Right cardiac atrium (tissue), 5 donors: ENCODE data around the gene MYO16. TPM values are rescaled to one million over a fixed set of nuclear protein-coding genes. Genes with fewer than 3 reads are reported as not detected.
A peak's percentile ranks its signal among the peaks of the same experiment; 100 is the strongest.

Experiments used
- ATAC-seq, 2 donors: fragments of 200-7000 bp; cut with Tn5 transposase; one replicate each; pipeline versions ENCODE4 v1.8.0 to v1.9.1; 2020; ENCODE audit warnings: moderate library complexity in 2 of 2, mild to moderate bottlenecking in 1 of 2
- DNase-seq, 3 donors: peaks; one replicate each; pipeline ENCODE4 v3.0.0-alpha.2; 2020
- H3K27ac ChIP-seq: one replicate; pipeline ENCODE4 v1.5.1; 2013; ENCODE audit warnings: mild to moderate bottlenecking, low read length, control low read depth, moderate library complexity
- H3K27me3 ChIP-seq: one replicate; pipeline ENCODE4 v1.6.1; 2013; ENCODE audit not compliant: control insufficient read depth, insufficient read depth
- H3K4me1 ChIP-seq: one replicate; pipeline ENCODE4 v1.6.1; 2013; ENCODE audit warnings: low read length; ENCODE audit not compliant: control insufficient read depth, insufficient read depth
- H3K4me3 ChIP-seq: one replicate; pipeline ENCODE4 v1.5.1; 2013; ENCODE audit warnings: low read length, control low read depth
- H3K9me3 ChIP-seq: one replicate; pipeline ENCODE4 v1.6.1; 2013; ENCODE audit warnings: low read length; ENCODE audit not compliant: control insufficient read depth
- WGBS: extraction: QIAGEN DNeasy Blood & Tissue Kit; methylation state at CpG from one replicate; pipeline ENCODE4 v1.1.7; 2013; 5-methylcytosine and 5-hydroxymethylcytosine counted together
- intact Hi-C, 4 donors: fragments of 100-400 bp; cut with DNase I; formaldehyde crosslinking; loops; one replicate each; pipeline versions ENCODE4 v1.11.0 to v1.14.0; 2022 to 2023
- polyA plus RNA-seq: library from polyadenylated mRNA; stranded (reverse); fragments of 200-250 nt; gene quantifications from one replicate; pipeline ENCODE4 v1.2.3, GENCODE V29; 2013
- total RNA-seq, 4 donors: library from RNA; stranded (reverse); fragmentation: NEBNext Ultra II Directional; extraction: Animal tissue kit (Norgen Biotek cat#: 25700); gene quantifications; one replicate each; pipeline ENCODE4 v1.2.1, GENCODE V29; 2021
- donor health status: healthy with polysubstance abuse.
- donor health status: DM: no; HTN: yes; CAD: no.
- donor health status: DM: no; HTN: no; CAD: no.
- donor health status: DM: no; HTN: yes; CAD: no; lungs with severe emphysema.
- donor health status: DM: yes; HTN: yes; CAD: no.

The MYO16 gene
- total and polyA plus RNA-seq, 5 donors: 0.82 to 5.9 (median 1.6) TPM

- H3K27ac ChIP-seq: no peak overlapping the region
- H3K27me3 ChIP-seq: no peaks in the 10 kb centered on the region
- DNase-seq: no peak
- intact Hi-C loops: no loop called here
- WGBS: 89% methylated on average over 7 of the region's 7 CpGs
- no peak for ATAC-seq
- no peaks in the 10 kb centered on the region for H3K9me3 ChIP-seq
- H3K4me3 ChIP-seq: no peak overlapping the region
- no peaks in the 10 kb centered on the region for H3K4me1 ChIP-seq
These were observed 314.4 kb downstream of the MYO16 start for GRCh38 chr13:108943842-108944241.

GRCh38 chr13:108944760-108945159 is 315.3 kb downstream of the MYO16 start:
- 86% methylated on average over 4 of the region's 4 CpGs for WGBS
- no peak overlapping the region for H3K4me3 ChIP-seq
- no peak overlapping the region for H3K27ac ChIP-seq
- intact Hi-C loops: no loop called here
- ATAC-seq: no peak
- DNase-seq: no peak
- no peaks in the 10 kb centered on the region for H3K27me3 ChIP-seq
- no peaks in the 10 kb centered on the region for H3K9me3 ChIP-seq
- no peaks in the 10 kb centered on the region for H3K4me1 ChIP-seq

GRCh38 chr13:108947551-108948030 is 318.2 kb downstream of the MYO16 start:
- Histone ChIP-seq H3K4me1 (no peaks in the 10 kb centered on the region), H3K4me3 (no peak overlapping the region), H3K27me3 (no peaks in the 10 kb centered on the region), H3K27ac (no peak overlapping the region), H3K9me3 (no peaks in the 10 kb centered on the region)
- intact Hi-C loops: no loop called here
- DNase-seq (peak in 2 of 3 donors; percentile 21 to 59), ATAC-seq (peak; percentile 42 to 66)
- WGBS: 52% methylated on average over 8 of the region's 8 CpGs

- DNase-seq: no peak
- no peak for ATAC-seq
- Histone ChIP-seq H3K4me3 (no peak overlapping the region), H3K27me3 (no peaks in the 10 kb centered on the region), H3K9me3 (no peaks in the 10 kb centered on the region), H3K27ac (no peak overlapping the region), H3K4me1 (no peaks in the 10 kb centered on the region)
- intact Hi-C loops: no loop called here
- WGBS: 84% methylated on average over 7 of the region's 7 CpGs
These were observed 318.9 kb downstream of the MYO16 start for GRCh38 chr13:108948251-108948671.

- whole genome bisulfite sequencing: 73% methylated on average over 8 of the region's 8 CpGs
- no peak for DNase-seq
- intact Hi-C loops: no loop called here
- Histone ChIP-seq H3K27ac (no peak overlapping the region), H3K27me3 (no peaks in the 10 kb centered on the region), H3K9me3 (no peaks in the 10 kb centered on the region), H3K4me3 (no peak overlapping the region), H3K4me1 (no peaks in the 10 kb centered on the region)
- ATAC-seq: no peak
These were observed 321.1 kb downstream of the MYO16 start for GRCh38 chr13:108950333-108951010.

- Histone ChIP-seq H3K4me1 (no peaks in the 10 kb centered on the region), H3K27me3 (no peaks in the 10 kb centered on the region), H3K27ac (no peak overlapping the region), H3K4me3 (no peak overlapping the region), H3K9me3 (no peaks in the 10 kb centered on the region)
- intact Hi-C loops: no loop called here
- ATAC-seq (no peak), DNase-seq (no peak)
- 92% methylated on average over 5 of the region's 5 CpGs for WGBS
These were observed 326.3 kb downstream of the MYO16 start for GRCh38 chr13:108955741-108956140.

- Histone ChIP-seq H3K4me3 (no peak overlapping the region), H3K4me1 (no peaks in the 10 kb centered on the region), H3K9me3 (no peaks in the 10 kb centered on the region), H3K27ac (no peak overlapping the region), H3K27me3 (no peaks in the 10 kb centered on the region)
- 58% methylated on average over 11 of the region's 11 CpGs for WGBS
- ATAC-seq (no peak), DNase-seq (no peak)
- intact Hi-C loops: no loop called here
These were observed 328.1 kb downstream of the MYO16 start for GRCh38 chr13:108957369-108958012.

GRCh38 chr13:108958013-108958376 is 328.6 kb downstream of the MYO16 start:
- H3K4me1 ChIP-seq: no peaks in the 10 kb centered on the region
- no peak overlapping the region for H3K27ac ChIP-seq
- H3K9me3 ChIP-seq: no peaks in the 10 kb centered on the region
- no peak for ATAC-seq
- no peak for DNase-seq
- intact Hi-C loops: no loop called here
- no peaks in the 10 kb centered on the region for H3K27me3 ChIP-seq
- H3K4me3 ChIP-seq: no peak overlapping the region

GRCh38 chr13:108959234-108959633 is 329.8 kb downstream of the MYO16 start:
- no peaks in the 10 kb centered on the region for H3K9me3 ChIP-seq
- ATAC-seq (peak; percentile 30 to 59), DNase-seq (no peak)
- no peak overlapping the region for H3K27ac ChIP-seq
- no peaks in the 10 kb centered on the region for H3K4me1 ChIP-seq
- intact Hi-C loops: no loop called here
- H3K4me3 ChIP-seq: no peak overlapping the region
- H3K27me3 ChIP-seq: no peaks in the 10 kb centered on the region

- ATAC-seq (no peak), DNase-seq (no peak)
- intact Hi-C loops: loop anchor here in 3 of 4 donors (10.0 kb wide), 2 partner anchors 825 to 1145 kb away; partner anchors contain the start of gene IRS2 (in 1 of the 3)
- Histone ChIP-seq H3K4me3 (no peak overlapping the region), H3K27ac (no peak overlapping the region), H3K27me3 (no peaks in the 10 kb centered on the region), H3K4me1 (no peaks in the 10 kb centered on the region), H3K9me3 (no peaks in the 10 kb centered on the region)
- 93% methylated on average over 6 of the region's 6 CpGs for WGBS
These were observed 330.6 kb downstream of the MYO16 start for GRCh38 chr13:108960006-108960405.

- H3K27me3 ChIP-seq: no peaks in the 10 kb centered on the region
- no peak overlapping the region for H3K4me3 ChIP-seq
- no peak for DNase-seq
- no peaks in the 10 kb centered on the region for H3K4me1 ChIP-seq
- 12% methylated on average over 7 of the region's 7 CpGs for WGBS
- ATAC-seq: peak; percentile 66 to 80
- no peak overlapping the region for H3K27ac ChIP-seq
- intact Hi-C loops: loop anchor here in 3 of 4 donors (10.0 kb wide), 2 partner anchors 823 to 1143 kb away; partner anchors contain the start of gene IRS2 (in 1 of the 3)
- H3K9me3 ChIP-seq: no peaks in the 10 kb centered on the region
These were observed 332.2 kb downstream of the MYO16 start for GRCh38 chr13:108961542-108962125.
